ENCODE results near the gene ZFP1.

Gene ZFP1

GRCh38 chr16:75147968-75148310 is 385 bp upstream of the ZFP1 start:
- DNase-seq (ENCODE audit: low read depth in 3 of 3), result no peak

GRCh38 chr16:75151798-75152197 is 3.5 kb downstream of the ZFP1 start:
- no peak for DNase-seq (ENCODE audit: low read depth in 3 of 3)

- no peak for DNase-seq (ENCODE audit: low read depth in 3 of 3)
Measured at GRCh38 chr16:75152635-75153034, 4.3 kb downstream of the ZFP1 start.

GRCh38 chr16:75160386-75160785 is 12.1 kb downstream of the ZFP1 start:
- no peak for DNase-seq (ENCODE audit: low read depth in 3 of 3)

GRCh38 chr16:75169899-75170405 is 21.6 kb downstream of the ZFP1 start:
- DNase-seq (ENCODE audit: low read depth in 3 of 3), result no peak

GRCh38 chr16:75172578-75172977 is 24.3 kb downstream of the ZFP1 start:
- DNase-seq (ENCODE audit: low read depth in 3 of 3), result no peak

- DNase-seq (ENCODE audit: low read depth in 3 of 3), result no peak
Measured at GRCh38 chr16:75175074-75175473, 26.8 kb downstream of the ZFP1 start.

GRCh38 chr16:75176926-75177325 is 28.6 kb downstream of the ZFP1 start:
- no peak for DNase-seq (ENCODE audit: low read depth in 3 of 3)

- no peak for DNase-seq (ENCODE audit: low read depth in 3 of 3)
Measured at GRCh38 chr16:75179208-75179607, 30.9 kb downstream of the ZFP1 start.

- no peak for DNase-seq (ENCODE audit: low read depth in 3 of 3)
Measured at GRCh38 chr16:75181630-75182029, 33.3 kb downstream of the ZFP1 start.

- no peak for DNase-seq (ENCODE audit: low read depth in 3 of 3)
Measured at GRCh38 chr16:75188832-75189477, 40.6 kb downstream of the ZFP1 start.

GRCh38 chr16:75189638-75190245 is 41.4 kb downstream of the ZFP1 start:
- no peak for DNase-seq (ENCODE audit: low read depth in 3 of 3)

GRCh38 chr16:75192606-75193264 is 44.4 kb downstream of the ZFP1 start:
- DNase-seq (ENCODE audit: low read depth in 3 of 3), result no peak

GRCh38 chr16:75193265-75193650 is 44.9 kb downstream of the ZFP1 start:
- DNase-seq (ENCODE audit: low read depth in 3 of 3), result no peak

- no peak for DNase-seq (ENCODE audit: low read depth in 3 of 3)
Measured at GRCh38 chr16:75193730-75194444, 45.6 kb downstream of the ZFP1 start.

- no peak for DNase-seq (ENCODE audit: low read depth in 3 of 3)
Measured at GRCh38 chr16:75195811-75196790, 47.8 kb downstream of the ZFP1 start.

- DNase-seq (ENCODE audit: low read depth in 3 of 3), result no peak
Measured at GRCh38 chr16:75196836-75197235, 48.5 kb downstream of the ZFP1 start.

GRCh38 chr16:75197522-75198134 is 49.3 kb downstream of the ZFP1 start:
- no peak for DNase-seq (ENCODE audit: low read depth in 3 of 3)

- no peak for DNase-seq (ENCODE audit: low read depth in 3 of 3)
Measured at GRCh38 chr16:75198135-75198600, 49.8 kb downstream of the ZFP1 start.

GRCh38 chr16:75202069-75202590 is 53.8 kb downstream of the ZFP1 start:
- DNase-seq (ENCODE audit: low read depth in 3 of 3), result no peak

GRCh38 chr16:75203096-75203495 is 54.8 kb downstream of the ZFP1 start:
- DNase-seq (ENCODE audit: low read depth in 3 of 3), result no peak

Data from stimulated activated CD4-positive, alpha-beta T cell treated with anti-CD3 and anti-CD28 coated beads, TNF-alpha, amount 100 ng/mL, for 48 hours (primary cell).